GM23338 (cell line): ENCODE measurements around the gene TNPO1. TPM values are rescaled to one million over a fixed set of nuclear protein-coding genes. Genes with fewer than 3 reads are reported as not detected.
"Not testable (repeated sequence)": the region's sequence is repeated elsewhere in the genome, so short reads cannot be mapped to it uniquely, and the experiment has no call there.

Source experiments
- ATAC-seq: fragments of 200-7000 bp; cut with Tn5 transposase; 3 replicates; pipeline ENCODE4 v1.9.1; 2020
- DNase-seq: peaks from one replicate; pipeline ENCODE4 v3.0.0-alpha.2; 2015; ENCODE audit warnings: low spot score
- H2AFZ ChIP-seq: fragments of 200-600 bp; sonication (generic); 2 replicates; pipeline ENCODE4 v1.8.0; 2016; ENCODE audit warnings: antibody characterized with exemption, mild to moderate bottlenecking, moderate library complexity
- H3F3A ChIP-seq: fragments of 200-600 bp; sonication (generic); replicated peaks from 2 replicates; pipeline ENCODE4 v1.8.0; 2017; ENCODE audit warnings: antibody characterized with exemption, mixed run types, low read depth
- H3K27ac ChIP-seq: fragments of 200-600 bp; sonication (generic); 2 replicates; pipeline ENCODE4 v1.6.1; 2016; ENCODE audit warnings: low read depth
- H3K27me3 ChIP-seq: fragments of 200-600 bp; sonication (generic); 2 replicates; pipeline ENCODE4 v1.8.0; 2016; ENCODE audit warnings: mild to moderate bottlenecking, mixed run types, moderate library complexity; ENCODE audit not compliant: insufficient read depth
- H3K36me3 ChIP-seq: fragments of 200-600 bp; sonication (generic); 2 replicates; pipeline ENCODE4 v1.8.0; 2016; ENCODE audit warnings: mild to moderate bottlenecking; ENCODE audit not compliant: insufficient read depth
- H3K4me1 ChIP-seq: fragments of 200-600 bp; sonication (generic); 2 replicates; pipeline ENCODE4 v1.8.0; 2016; ENCODE audit warnings: mild to moderate bottlenecking, moderate library complexity; ENCODE audit not compliant: insufficient read depth
- H3K4me2 ChIP-seq: fragments of 200-600 bp; sonication (generic); 2 replicates; pipeline ENCODE4 v1.7.1; 2017; ENCODE audit warnings: mixed run types
- H3K4me3 ChIP-seq: fragments of 200-600 bp; sonication (generic); 2 replicates; pipeline ENCODE4 v1.6.1; 2016; ENCODE audit warnings: mixed run types
- H3K79me2 ChIP-seq: fragments of 200-600 bp; sonication (generic); replicated peaks from 2 replicates; pipeline ENCODE4 v1.8.0; 2017; ENCODE audit warnings: mild to moderate bottlenecking; ENCODE audit not compliant: insufficient read depth
- H3K9me2 ChIP-seq: fragments of 200-600 bp; sonication (generic); 2 replicates; pipeline ENCODE4 v1.8.0; 2017; ENCODE audit not compliant: insufficient read depth
- H4K20me1 ChIP-seq: fragments of 200-600 bp; sonication (generic); replicated peaks from 2 replicates; pipeline ENCODE4 v1.8.0; 2017; ENCODE audit warnings: mild to moderate bottlenecking; ENCODE audit not compliant: insufficient read depth
- H3K27ac Mint-ChIP-seq: 2 replicates; pipeline ENCODE4 v1.8.0; 2020; ENCODE audit warnings: inconsistent platforms, mild to moderate bottlenecking, moderate library complexity, mixed read lengths
- H3K27me3 Mint-ChIP-seq: 3 replicates; pipeline ENCODE4 v1.8.0; 2022; ENCODE audit warnings: low read depth, mild to moderate bottlenecking, moderate library complexity, mixed read lengths, inconsistent platforms; ENCODE audit not compliant: insufficient read depth, poor library complexity
- H3K36me3 Mint-ChIP-seq: 3 replicates; pipeline ENCODE4 v1.8.0; 2021; ENCODE audit warnings: low read depth, mild to moderate bottlenecking, inconsistent platforms, moderate library complexity, mixed read lengths
- H3K4me1 Mint-ChIP-seq: 3 replicates; pipeline ENCODE4 v1.8.0; 2020; ENCODE audit warnings: mild to moderate bottlenecking, inconsistent platforms, mixed read lengths
- H3K4me3 Mint-ChIP-seq: 3 replicates; pipeline ENCODE4 v1.8.0; 2021; ENCODE audit warnings: moderate library complexity, mild to moderate bottlenecking, inconsistent platforms, mixed read lengths
- H3K9me3 Mint-ChIP-seq: 3 replicates; pipeline ENCODE4 v1.8.0; 2020; ENCODE audit warnings: moderate library complexity, mild to moderate bottlenecking, inconsistent platforms, mixed read lengths
- CREB1 ChIP-seq: fragments of 250-450 bp; sonication (Bioruptor Pico); IDR thresholded peaks from 2 replicates; pipeline ENCODE4 v1.5.0; 2020; ENCODE audit warnings: low read depth, mild to moderate bottlenecking, moderate library complexity
- CTCF ChIP-seq, 2 experiments: fragments of 200-600 bp in 1 of 2; sonication (generic) in 1 of 2; conservative IDR thresholded peaks; 2 replicates each; pipeline versions ENCODE4 v1.5.1 to v1.6.1; 2016 to 2017; ENCODE audit warnings: antibody characterized with exemption in 2 of 2, low read depth in 2 of 2, mild to moderate bottlenecking in 2 of 2, moderate library complexity in 1 of 2
- ETS1 ChIP-seq: IDR thresholded peaks from 2 replicates; pipeline ENCODE4 v1.6.1; 2016; ENCODE audit warnings: antibody characterized with exemption
- EZH2 ChIP-seq: fragments of 200-600 bp; sonication (generic); IDR thresholded peaks from one replicate; pipeline ENCODE4 v1.8.0; 2017; ENCODE audit warnings: antibody characterized with exemption, mild to moderate bottlenecking, low read depth; ENCODE audit not compliant: unreplicated experiment
- JUNB ChIP-seq: IDR thresholded peaks from one replicate; pipeline ENCODE4 v1.6.1; 2016; ENCODE audit warnings: antibody characterized with exemption; ENCODE audit not compliant: unreplicated experiment
- NANOG ChIP-seq: IDR thresholded peaks from 2 replicates; pipeline ENCODE4 v1.6.1; 2016; ENCODE audit warnings: antibody characterized with exemption, borderline replicate concordance
- POLR2AphosphoS5 ChIP-seq: IDR thresholded peaks from 2 replicates; pipeline ENCODE4 v1.6.1; 2016; ENCODE audit warnings: antibody characterized with exemption, low read depth
- STAT1 ChIP-seq: IDR thresholded peaks from one replicate; pipeline ENCODE4 v1.6.1; 2016; ENCODE audit warnings: antibody characterized with exemption; ENCODE audit not compliant: unreplicated experiment
- ZNF114 ChIP-seq: fragments of 250-450 bp; sonication (Bioruptor Pico); IDR thresholded peaks from 2 replicates; pipeline ENCODE4 v1.5.0; 2020; ENCODE audit warnings: mild to moderate bottlenecking, moderate library complexity
- ZNF462 ChIP-seq: fragments of 250-450 bp; sonication (Bioruptor Pico); IDR thresholded peaks from 2 replicates; pipeline ENCODE4 v1.5.0; 2020; ENCODE audit warnings: mild to moderate bottlenecking, moderate library complexity
- polyA plus RNA-seq: library from polyadenylated mRNA; unstranded; fragments of >200 nt; fragmentation: Nextera tagmentation; extraction: Ambion mirVana; gene quantifications from 2 replicates; pipeline ENCODE4 v1.2.1, GENCODE V29; 2016
- total RNA-seq: library from RNA; depleted of rRNA; stranded (reverse); fragments of >200 nt; shearing (Covaris generic); gene quantifications from 2 replicates; pipeline ENCODE4 v1.2.3, GENCODE V29; 2014

The TNPO1 gene
- total and polyA plus RNA-seq, 2 experiments from 2014 or later = 117 to 197 TPM

GRCh38 chr5:72808637-72809036, 7.8 kb upstream of the TNPO1 start:
- H3K9me3 Mint-ChIP-seq = peaks cover 11% of the 10 kb centered on the region; the same call in 1 of the 3 replicates
- H3K9me2 ChIP-seq, H3K36me3 Mint-ChIP-seq, H3K27ac ChIP-seq, H3K27me3 ChIP-seq, H3K4me3 Mint-ChIP-seq, ATAC-seq, H3K4me3 ChIP-seq, H4K20me1 ChIP-seq, H3F3A ChIP-seq, H3K79me2 ChIP-seq, DNase-seq, H3K36me3 ChIP-seq, H3K27me3 Mint-ChIP-seq, H3K4me1 ChIP-seq, H3K4me1 Mint-ChIP-seq, H3K4me2 ChIP-seq, H3K27ac Mint-ChIP-seq, H2AFZ ChIP-seq: not testable (repeated sequence)

GRCh38 chr5:72811849-72812248, 4.6 kb upstream of the TNPO1 start:
- Histone ChIP-seq H3K4me1 (peaks cover 7% of the 10 kb centered on the region; the same call in 1 of the 2 replicates), H3K27ac (no peak overlapping the region), H3K4me2 (no peak overlapping the region), H3F3A (peaks cover 5% of the 10 kb centered on the region; the same call in 1 of the 2 replicates), H4K20me1 (no peaks in the 10 kb centered on the region), H3K36me3 (no peaks in the 10 kb centered on the region), H3K9me2 (no peaks in the 10 kb centered on the region), H2AFZ (no peak overlapping the region), H3K4me3 (no peak overlapping the region), H3K79me2 (no peaks in the 10 kb centered on the region), H3K27me3 (no peaks in the 10 kb centered on the region)
- Mint-ChIP-seq H3K27me3 (peaks cover 8% of the 10 kb centered on the region), H3K4me3 (no peak overlapping the region), H3K4me1 (no peaks in the 10 kb centered on the region; the same call in 1 of the 3 replicates), H3K9me3 (peaks cover 6% of the 10 kb centered on the region; the same call in 1 of the 3 replicates), H3K36me3 (no peaks in the 10 kb centered on the region; the same call in 2 of the 3 replicates), H3K27ac (no peak overlapping the region)
- no peak for ATAC-seq
- no peak for DNase-seq
- TF ChIP-seq POLR2AphosphoS5 (no peak), ZNF462 (CRISPR knock-in tag) (no peak), CREB1 (no peak), JUNB (no peak), EZH2 (no peak), CTCF (conservative IDR thresholded peaks at IDR 0.05; ENCODE audit: low read depth in 2 of 2) (no peak), NANOG (no peak), ZNF114 (CRISPR knock-in tag) (no peak), STAT1 (no peak), ETS1 (no peak)
